Urothelium cell line (cell line): ENCODE results near the gene NCOA3.
"Not testable (repeated sequence)": the region's sequence is repeated elsewhere in the genome, so short reads cannot be mapped to it uniquely, and the experiment has no call there.

ENCODE experiments used
- DNase-seq: peaks from one replicate; pipeline ENCODE4 v3.0.0; 2011; ENCODE audit warnings: low spot score, mixed read lengths
- FAIRE-seq: peaks from 2 replicates; lab custom pipeline; 2011; peaks lifted over from hg19 to GRCh38; lab: Jason Lieb, UNC

NCOA3 gene

GRCh38 chr20:47501482-47502270 lies at the start of gene NCOA3:
Gene NCOA3, plus strand, starts transcription at chr20:47501887. Its CDS starts 120,361 bp downstream, at chr20:47622248.
- FAIRE-seq, result peak; percentile 86

GRCh38 chr20:47452736-47453161 lies 48.9 kb upstream of the NCOA3 start:
- DNase-seq, result no peak
- FAIRE-seq, result no peak

More at GRCh38 chr20:47501482-47502270, at the start of gene NCOA3:
- peak; percentile 99 for DNase-seq

- DNase-seq (peak; percentile 81), FAIRE-seq (no peak)
Measured at GRCh38 chr20:47453167-47453782, 48.4 kb upstream of the NCOA3 start.

- DNase-seq (no peak), FAIRE-seq (no peak)
Measured at GRCh38 chr20:47454298-47455132, 47.2 kb upstream of the NCOA3 start.

GRCh38 chr20:47455133-47456040 lies 46.3 kb upstream of the NCOA3 start:
- DNase-seq (no peak), FAIRE-seq (no peak)

GRCh38 chr20:47456041-47456537 lies 45.6 kb upstream of the NCOA3 start:
- no peak for DNase-seq
- FAIRE-seq, result no peak

- DNase-seq (peak; percentile 85), FAIRE-seq (no peak)
Measured at GRCh38 chr20:47456952-47457724, 44.5 kb upstream of the NCOA3 start.

GRCh38 chr20:47458280-47459050 lies 43.2 kb upstream of the NCOA3 start:
- FAIRE-seq, DNase-seq: not testable (repeated sequence)

- no peak for FAIRE-seq
- DNase-seq, result no peak
Measured at GRCh38 chr20:47459344-47460073, 42.2 kb upstream of the NCOA3 start.

GRCh38 chr20:47460761-47461112 lies 41.0 kb upstream of the NCOA3 start:
- DNase-seq, result not testable (repeated sequence)

GRCh38 chr20:47461120-47461685 lies 40.5 kb upstream of the NCOA3 start:
- DNase-seq (no peak), FAIRE-seq (no peak)

More at GRCh38 chr20:47460761-47461112, 41.0 kb upstream of the NCOA3 start:
- FAIRE-seq, result not testable (repeated sequence)

GRCh38 chr20:47461906-47462305 lies 39.8 kb upstream of the NCOA3 start:
- FAIRE-seq, DNase-seq: not testable (repeated sequence)

- peak; percentile 88 for DNase-seq
- peak; percentile 52 for FAIRE-seq
Measured at GRCh38 chr20:47464380-47465101, 37.1 kb upstream of the NCOA3 start.

- DNase-seq, result no peak
- FAIRE-seq, result no peak
Measured at GRCh38 chr20:47465335-47466090, 36.2 kb upstream of the NCOA3 start.

- DNase-seq, result no peak
- FAIRE-seq, result no peak
Measured at GRCh38 chr20:47466213-47466612, 35.5 kb upstream of the NCOA3 start.
